Measurements from ENCODE around the gene TENT5C.

Gene TENT5C

DNA sequence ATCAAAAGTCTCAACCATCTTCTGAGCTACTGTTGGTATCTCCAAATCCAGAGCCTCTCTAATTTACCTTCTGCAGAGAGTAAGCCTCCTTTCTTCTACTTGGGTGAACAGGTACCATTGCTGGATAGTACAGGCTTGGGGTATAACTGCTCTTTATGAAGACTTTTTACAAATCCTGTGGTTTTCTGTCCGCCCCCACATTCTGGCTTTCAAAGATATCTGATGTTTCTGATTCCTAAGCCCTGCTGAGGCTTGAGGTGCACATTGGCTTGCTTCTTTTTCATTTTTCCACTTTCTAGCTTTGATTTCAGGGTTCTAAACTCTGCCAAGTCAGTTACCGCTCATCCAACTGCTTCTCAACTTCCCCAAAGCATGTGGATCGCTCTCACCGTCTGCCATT, 37.1 kb downstream of the TENT5C start:
- DNase-seq (ENCODE audit: low read depth): no peak
- in situ Hi-C loops (cut with HindIII; ENCODE audit: low sequenced_read_pairs): no loop called here
- TF ChIP-seq, protein P1, sequence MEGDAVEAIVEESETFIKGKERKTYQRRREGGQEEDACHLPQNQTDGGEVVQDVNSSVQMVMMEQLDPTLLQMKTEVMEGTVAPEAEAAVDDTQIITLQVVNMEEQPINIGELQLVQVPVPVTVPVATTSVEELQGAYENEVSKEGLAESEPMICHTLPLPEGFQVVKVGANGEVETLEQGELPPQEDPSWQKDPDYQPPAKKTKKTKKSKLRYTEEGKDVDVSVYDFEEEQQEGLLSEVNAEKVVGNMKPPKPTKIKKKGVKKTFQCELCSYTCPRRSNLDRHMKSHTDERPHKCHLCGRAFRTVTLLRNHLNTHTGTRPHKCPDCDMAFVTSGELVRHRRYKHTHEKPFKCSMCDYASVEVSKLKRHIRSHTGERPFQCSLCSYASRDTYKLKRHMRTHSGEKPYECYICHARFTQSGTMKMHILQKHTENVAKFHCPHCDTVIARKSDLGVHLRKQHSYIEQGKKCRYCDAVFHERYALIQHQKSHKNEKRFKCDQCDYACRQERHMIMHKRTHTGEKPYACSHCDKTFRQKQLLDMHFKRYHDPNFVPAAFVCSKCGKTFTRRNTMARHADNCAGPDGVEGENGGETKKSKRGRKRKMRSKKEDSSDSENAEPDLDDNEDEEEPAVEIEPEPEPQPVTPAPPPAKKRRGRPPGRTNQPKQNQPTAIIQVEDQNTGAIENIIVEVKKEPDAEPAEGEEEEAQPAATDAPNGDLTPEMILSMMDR (IDR thresholded peaks at IDR 0.05; ENCODE audit: low read depth, low read length, missing control alignments): no peak
- no peak overlapping the region for H3K4me3 ChIP-seq (ENCODE audit: low read depth, low read length)

DNA sequence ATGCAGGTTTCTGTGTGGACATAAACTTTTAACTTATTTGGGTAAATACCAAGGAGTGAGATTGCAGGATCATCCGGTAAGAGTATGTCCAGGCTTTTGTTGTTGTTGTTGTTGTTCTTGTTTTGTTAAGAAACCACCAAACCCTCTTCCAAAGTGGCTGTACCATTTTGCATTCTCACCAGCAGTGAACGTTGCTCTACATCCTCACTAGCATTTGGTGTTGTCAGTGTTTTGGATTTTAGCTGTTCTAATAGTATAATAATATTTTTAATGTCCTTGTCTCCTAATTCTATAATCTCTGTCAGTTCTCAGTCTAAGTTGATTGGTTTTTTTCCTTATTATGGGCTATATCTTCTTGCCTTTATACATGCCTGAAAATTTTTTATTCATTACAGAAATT, 37.8 kb downstream of the TENT5C start:
- TF ChIP-seq, protein P1 (IDR thresholded peaks at IDR 0.05; ENCODE audit: low read depth, low read length, missing control alignments): no peak
- no peak overlapping the region for H3K4me3 ChIP-seq (ENCODE audit: low read depth, low read length)
- in situ Hi-C loops (cut with HindIII; ENCODE audit: low sequenced_read_pairs): no loop called here
- DNase-seq (ENCODE audit: low read depth): no peak

DNA sequence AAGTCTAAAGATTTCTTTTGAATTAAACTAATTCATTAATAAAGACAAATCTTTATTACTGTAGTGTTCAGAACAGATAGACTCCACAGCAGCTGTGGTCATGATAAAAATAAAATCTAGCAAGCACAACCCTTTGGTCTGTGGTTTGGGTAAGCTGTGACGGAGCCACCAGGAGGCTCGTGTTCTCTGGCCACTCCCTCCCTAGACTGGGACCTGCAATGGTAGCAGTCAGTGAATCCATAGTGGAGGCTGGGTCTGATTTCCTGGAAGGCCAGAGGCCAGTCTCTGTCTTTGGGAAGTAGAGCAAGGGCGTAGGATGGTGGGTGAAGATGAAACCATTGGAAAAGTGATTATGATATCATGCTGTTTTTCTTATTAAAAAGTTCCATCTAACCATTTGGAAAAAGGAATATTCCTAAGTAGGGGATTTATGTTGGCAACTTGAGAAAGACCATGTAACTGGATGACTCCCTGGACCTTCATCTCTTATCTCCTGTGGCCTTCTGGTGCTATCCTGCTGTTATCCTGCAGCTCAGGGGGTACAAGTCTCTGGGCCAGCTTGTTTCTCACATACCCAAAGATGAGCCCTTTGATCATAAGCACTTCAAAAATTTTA, 39.0 kb downstream of the TENT5C start:
- DNase-seq (ENCODE audit: low read depth): no peak
- TF ChIP-seq, protein P1 (IDR thresholded peaks at IDR 0.05; ENCODE audit: low read depth, low read length, missing control alignments): no peak
- in situ Hi-C loops (cut with HindIII; ENCODE audit: low sequenced_read_pairs): no loop called here
- no peak overlapping the region for H3K4me3 ChIP-seq (ENCODE audit: low read depth, low read length)

DNA sequence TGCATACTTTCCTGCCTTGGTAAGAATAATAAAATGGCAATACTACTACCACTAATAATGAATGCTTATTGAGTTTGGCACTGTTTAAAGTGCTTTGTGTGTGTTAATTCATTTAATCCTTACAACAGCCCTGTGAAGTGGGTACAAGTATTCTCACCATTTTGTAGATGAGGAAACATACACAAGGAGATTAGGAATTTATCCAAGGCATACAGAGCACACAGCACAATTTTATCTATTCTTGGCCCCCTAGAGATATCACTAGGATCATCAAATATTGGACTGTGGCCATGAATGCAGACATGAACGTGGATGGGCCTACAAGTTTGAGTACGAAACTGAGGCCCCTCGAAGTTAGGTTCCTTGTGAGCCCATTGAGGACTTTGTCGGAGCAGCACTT, 39.5 kb downstream of the TENT5C start:
- in situ Hi-C loops (cut with HindIII; ENCODE audit: low sequenced_read_pairs): no loop called here
- no peak overlapping the region for H3K4me3 ChIP-seq (ENCODE audit: low read depth, low read length)
- TF ChIP-seq, protein P1 (IDR thresholded peaks at IDR 0.05; ENCODE audit: low read depth, low read length, missing control alignments): no peak
- no peak for DNase-seq (ENCODE audit: low read depth)

DNA sequence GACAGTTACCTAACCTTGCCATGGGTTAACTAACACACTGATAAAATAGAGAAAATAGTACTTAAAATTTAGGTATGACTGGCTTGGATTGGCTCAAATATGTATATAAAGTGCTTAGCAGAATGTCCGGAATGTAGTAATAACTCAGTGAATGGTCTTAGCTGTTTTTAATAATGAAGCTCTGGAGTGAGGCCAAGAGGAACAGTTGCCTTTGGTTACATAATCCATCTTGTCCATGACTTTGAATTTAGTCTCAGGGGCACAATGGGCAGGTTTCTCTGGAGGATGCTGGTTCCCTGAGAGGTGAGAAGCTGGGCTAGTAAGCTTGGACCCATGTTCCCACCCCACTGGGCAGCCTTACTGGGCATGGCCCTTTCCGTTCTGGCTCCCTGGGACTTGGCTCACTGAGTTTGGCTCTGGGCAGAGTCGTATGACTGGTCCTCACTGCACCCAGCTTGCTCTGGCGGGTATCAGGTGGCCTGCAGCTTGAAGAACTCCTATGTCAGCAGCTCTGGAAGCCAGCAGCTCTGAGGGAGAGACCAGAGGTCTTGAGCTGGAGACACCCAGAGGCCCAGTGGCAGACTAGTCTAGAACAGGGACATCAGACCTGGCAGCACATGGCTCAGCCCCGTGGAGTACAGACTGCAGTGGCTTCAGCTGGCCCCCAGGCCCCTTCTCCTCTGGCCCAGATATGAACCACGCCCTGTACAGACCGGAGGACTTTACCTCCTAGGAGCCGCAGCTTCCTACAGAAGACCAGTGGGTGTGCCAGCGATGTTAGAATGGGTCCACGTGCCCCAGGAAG, 40.4 kb downstream of the TENT5C start:
- TF ChIP-seq, protein P1 (IDR thresholded peaks at IDR 0.05; ENCODE audit: low read depth, low read length, missing control alignments): no peak
- no peak for DNase-seq (ENCODE audit: low read depth)
- in situ Hi-C loops (cut with HindIII; ENCODE audit: low sequenced_read_pairs): no loop called here
- no peak overlapping the region for H3K4me3 ChIP-seq (ENCODE audit: low read depth, low read length)

DNA sequence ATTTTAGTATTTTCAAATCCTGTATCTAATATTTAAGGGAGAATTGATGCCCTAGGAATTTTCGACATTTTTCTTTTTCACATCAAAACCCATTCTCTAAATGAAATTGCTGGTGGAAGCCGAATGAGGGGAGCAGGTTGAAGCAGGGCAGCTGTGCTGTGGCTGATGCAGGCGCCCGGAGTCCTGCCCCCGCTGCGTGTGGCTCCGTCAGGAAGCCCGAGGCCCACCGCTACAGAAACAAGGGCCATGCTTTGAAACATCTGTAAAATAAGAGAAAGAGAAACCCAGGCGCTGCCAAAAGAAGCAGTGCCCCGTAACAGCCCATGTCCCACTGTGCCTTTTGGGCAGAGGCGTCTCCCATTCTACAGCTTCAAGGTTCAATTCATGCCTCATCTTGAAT, 41.1 kb downstream of the TENT5C start:
- in situ Hi-C loops (cut with HindIII; ENCODE audit: low sequenced_read_pairs): no loop called here
- no peak overlapping the region for H3K4me3 ChIP-seq (ENCODE audit: low read depth, low read length)
- TF ChIP-seq, protein P1 (IDR thresholded peaks at IDR 0.05; ENCODE audit: low read depth, low read length, missing control alignments): no peak
- no peak for DNase-seq (ENCODE audit: low read depth)

Data from astrocyte of the cerebellum (primary cell).